HG02610 (cell line): ENCODE data around the gene VPS52.
A peak's percentile ranks its signal among the peaks of the same experiment; 100 is the strongest.

Source experiments
- ATAC-seq: cut with Tn5 transposase; IDR thresholded peaks from one replicate; pipeline ENCODE4 v1.9.1; 2021; ENCODE audit warnings: mild to moderate bottlenecking, moderate library complexity; ENCODE audit not compliant: unreplicated experiment

VPS52 gene

GRCh38 chr6:33271468-33272274 lies at the start of gene VPS52, which contains the start of gene RPS18:
Gene VPS52 (minus strand): TSS chr6:33271876. CDS start chr6:33271675, 201 bp downstream.
Gene RPS18 (plus strand): TSS chr6:33272075. CDS start chr6:33272120, 45 bp downstream.
- peak; percentile 83 for ATAC-seq

- ATAC-seq = no peak
Measured at GRCh38 chr6:33321227-33321626, 49.6 kb upstream of the VPS52 start.

GRCh38 chr6:33320315-33321181 lies 48.9 kb upstream of the VPS52 start:
- no peak for ATAC-seq

GRCh38 chr6:33319939-33320314 lies 48.3 kb upstream of the VPS52 start:
- ATAC-seq = no peak

- ATAC-seq = no peak
Measured at GRCh38 chr6:33318426-33319073, 46.9 kb upstream of the VPS52 start.

- peak; percentile 42 for ATAC-seq
Measured at GRCh38 chr6:33317669-33318425, 46.2 kb upstream of the VPS52 start, which contains the start of gene ZBTB22. Gene ZBTB22 (minus strand): TSS chr6:33317744. CDS start chr6:33316916, 828 bp downstream.

- no peak for ATAC-seq
Measured at GRCh38 chr6:33317419-33317668, 45.7 kb upstream of the VPS52 start.

GRCh38 chr6:33316603-33317418 lies 45.1 kb upstream of the VPS52 start:
- ATAC-seq = no peak

GRCh38 chr6:33315793-33316602 lies 44.3 kb upstream of the VPS52 start:
- no peak for ATAC-seq

GRCh38 chr6:33314943-33315792 lies 43.5 kb upstream of the VPS52 start:
- ATAC-seq = no peak

GRCh38 chr6:33314515-33314942 lies 42.9 kb upstream of the VPS52 start:
- no peak for ATAC-seq

GRCh38 chr6:33313709-33314514 lies 42.2 kb upstream of the VPS52 start, which contains the start of gene TAPBP:
Gene TAPBP (minus strand): TSS chr6:33314078. CDS start chr6:33314041, 37 bp downstream.
- ATAC-seq = peak; percentile 35

- peak; percentile 9 for ATAC-seq
Measured at GRCh38 chr6:33313105-33313708, 41.5 kb upstream of the VPS52 start.

GRCh38 chr6:33312361-33313104 lies 40.9 kb upstream of the VPS52 start:
- ATAC-seq = no peak

GRCh38 chr6:33306356-33306755 lies 34.7 kb upstream of the VPS52 start:
- no peak for ATAC-seq

- ATAC-seq = no peak
Measured at GRCh38 chr6:33305052-33305451, 33.4 kb upstream of the VPS52 start.
